GM18868 (cell line): ENCODE results near the gene DTX4.

Experiments used
- ATAC-seq: cut with Tn5 transposase; IDR thresholded peaks from one replicate; pipeline ENCODE4 v1.9.1; 2021; ENCODE audit warnings: mild to moderate bottlenecking, moderate library complexity; ENCODE audit not compliant: unreplicated experiment

The DTX4 gene

DNA sequence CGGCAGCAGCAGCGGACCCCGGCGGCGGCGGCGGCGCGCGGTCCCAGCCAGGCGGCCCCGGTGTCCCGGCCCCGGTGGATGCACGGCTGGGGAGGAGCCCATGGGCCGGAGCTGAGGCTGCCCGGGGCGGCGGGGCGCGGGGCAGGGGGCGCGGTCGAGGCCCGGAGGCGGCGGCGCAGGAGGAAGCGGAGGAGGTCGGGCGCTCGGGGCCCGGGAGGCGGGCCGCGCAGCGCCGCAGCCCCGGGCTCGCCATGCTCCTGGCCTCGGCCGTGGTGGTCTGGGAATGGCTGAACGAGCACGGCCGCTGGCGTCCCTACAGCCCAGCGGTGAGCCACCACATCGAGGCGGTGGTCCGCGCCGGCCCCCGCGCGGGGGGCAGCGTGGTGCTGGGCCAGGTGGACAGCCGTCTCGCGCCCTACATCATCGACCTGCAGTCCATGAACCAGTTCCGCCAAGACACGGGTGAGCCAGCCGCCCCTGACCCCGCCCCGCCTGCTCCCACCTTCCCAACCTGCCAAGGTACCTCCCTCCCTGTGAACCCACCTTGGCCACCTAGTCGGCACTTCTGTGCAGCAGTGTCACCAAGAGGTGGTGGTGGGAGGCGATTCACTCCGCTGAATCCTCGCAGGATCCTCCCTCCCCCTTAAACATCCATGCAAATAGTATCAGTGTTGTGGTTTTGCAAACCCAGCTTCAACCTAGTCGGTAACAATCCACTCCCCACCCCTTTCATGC lies 580 bp downstream of the DTX4 start:
- ATAC-seq, result peak; percentile 36

- ATAC-seq, result peak; percentile 0
These were observed 1.4 kb downstream of the DTX4 start for GRCh38 chr11:59173080-59173963.

- ATAC-seq, result peak; percentile 32
These were observed 2.2 kb downstream of the DTX4 start for GRCh38 chr11:59173964-59174663.

- no peak for ATAC-seq
These were observed 2.7 kb downstream of the DTX4 start for GRCh38 chr11:59174664-59175033.

DNA sequence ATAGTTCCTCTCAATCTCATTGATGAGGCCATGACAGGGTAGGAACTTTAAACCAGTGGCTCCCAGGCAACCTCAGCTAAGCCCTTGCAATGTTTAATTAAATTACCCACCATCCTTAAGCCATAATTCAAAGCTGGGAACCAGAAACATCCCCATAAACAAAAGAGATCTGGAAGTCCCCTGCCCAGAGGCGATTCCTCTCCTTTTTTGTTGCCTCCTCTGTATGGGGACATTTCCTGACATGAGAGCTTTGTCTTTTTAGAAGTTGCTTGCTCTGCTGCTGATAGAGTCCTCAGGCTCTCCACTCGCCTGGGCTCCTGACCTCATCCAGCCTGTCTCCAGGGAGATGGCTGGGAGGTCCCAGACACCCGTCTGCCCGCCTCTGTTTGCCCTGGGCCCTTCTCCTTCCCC lies 3.2 kb downstream of the DTX4 start:
- no peak for ATAC-seq

GRCh38 chr11:59176330-59176729 lies 4.4 kb downstream of the DTX4 start:
- ATAC-seq, result no peak

DNA sequence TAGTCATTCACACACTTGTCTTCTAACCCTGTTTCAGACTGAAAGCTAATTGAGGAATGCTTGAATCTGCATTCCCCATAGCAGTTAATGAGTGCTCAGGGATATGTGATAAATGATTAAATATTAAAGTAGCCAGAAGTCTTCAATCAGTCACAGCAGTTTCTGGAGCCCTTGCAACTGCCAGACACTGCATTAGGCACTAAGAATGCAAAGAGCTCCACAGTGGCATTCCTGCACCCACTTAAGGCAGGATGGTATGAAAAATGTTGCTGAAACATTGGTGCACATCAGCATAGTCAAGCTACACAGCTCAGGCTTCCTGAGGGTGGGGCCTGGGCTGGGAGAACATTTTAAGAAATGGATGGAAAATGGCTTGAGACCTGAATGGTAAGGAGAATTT lies 6.5 kb downstream of the DTX4 start:
- ATAC-seq, result no peak

DNA sequence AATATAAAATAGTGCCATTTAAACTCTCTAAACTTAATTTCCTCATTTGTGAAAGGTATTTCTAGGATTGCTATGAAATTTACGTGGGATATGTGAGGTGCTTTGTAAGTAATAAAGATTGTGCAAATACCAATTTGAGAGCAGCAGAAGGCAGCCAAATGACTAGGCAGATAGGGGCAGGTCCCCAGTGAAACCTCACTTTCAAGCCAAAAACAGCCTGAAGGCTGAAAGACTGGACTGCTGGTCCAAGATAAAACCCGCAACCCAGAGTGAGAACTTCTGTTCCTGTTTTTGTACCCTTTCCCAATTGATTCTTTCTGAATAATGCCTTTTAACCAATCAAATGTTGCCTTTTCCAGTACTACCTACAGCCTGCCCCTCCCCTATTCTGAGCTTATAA lies 7.2 kb downstream of the DTX4 start:
- ATAC-seq, result no peak

- ATAC-seq, result no peak
These were observed 8.3 kb downstream of the DTX4 start for GRCh38 chr11:59180168-59180776.

DNA sequence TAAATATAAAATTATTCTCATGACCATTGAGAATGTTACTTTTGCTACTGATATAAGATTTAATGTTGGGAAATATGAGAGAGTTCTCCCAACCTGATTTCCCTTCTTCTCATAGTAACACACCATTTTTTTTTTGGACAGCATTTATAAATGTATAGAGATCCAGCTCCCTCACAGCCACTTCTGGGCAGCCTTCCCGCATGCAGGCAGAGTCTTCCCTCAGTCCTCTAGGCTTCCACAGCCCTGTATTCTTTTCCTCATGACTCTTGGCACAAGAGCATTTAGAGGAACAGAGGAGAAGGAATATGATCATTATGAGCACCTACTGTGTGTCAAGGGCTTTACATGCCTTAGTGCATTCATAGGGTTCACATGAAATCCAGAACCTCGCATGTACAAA lies 9.0 kb downstream of the DTX4 start:
- no peak for ATAC-seq

DNA sequence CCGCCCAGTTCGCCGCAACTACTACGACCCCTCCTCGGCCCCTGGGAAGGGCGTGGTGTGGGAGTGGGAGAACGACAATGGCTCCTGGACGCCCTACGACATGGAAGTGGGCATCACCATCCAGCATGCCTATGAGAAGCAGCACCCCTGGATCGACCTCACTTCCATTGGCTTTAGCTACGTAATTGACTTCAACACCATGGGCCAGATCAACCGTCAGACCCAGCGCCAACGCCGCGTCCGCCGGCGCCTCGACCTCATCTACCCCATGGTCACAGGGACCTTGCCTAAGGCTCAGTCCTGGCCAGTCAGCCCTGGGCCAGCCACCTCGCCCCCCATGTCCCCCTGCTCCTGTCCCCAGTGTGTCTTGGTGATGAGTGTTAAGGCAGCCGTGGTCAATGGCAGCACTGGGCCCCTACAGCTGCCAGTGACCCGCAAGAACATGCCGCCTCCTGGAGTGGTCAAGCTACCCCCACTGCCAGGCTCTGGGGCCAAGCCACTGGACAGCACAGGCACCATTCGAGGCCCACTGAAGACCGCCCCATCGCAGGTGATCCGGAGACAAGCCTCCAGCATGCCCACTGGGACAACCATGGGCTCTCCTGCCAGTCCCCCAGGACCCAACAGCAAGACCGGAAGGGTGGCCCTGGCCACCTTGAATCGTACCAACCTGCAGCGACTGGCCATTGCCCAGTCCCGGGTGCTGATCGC lies 10.0 kb downstream of the DTX4 start:
- no peak for ATAC-seq

DNA sequence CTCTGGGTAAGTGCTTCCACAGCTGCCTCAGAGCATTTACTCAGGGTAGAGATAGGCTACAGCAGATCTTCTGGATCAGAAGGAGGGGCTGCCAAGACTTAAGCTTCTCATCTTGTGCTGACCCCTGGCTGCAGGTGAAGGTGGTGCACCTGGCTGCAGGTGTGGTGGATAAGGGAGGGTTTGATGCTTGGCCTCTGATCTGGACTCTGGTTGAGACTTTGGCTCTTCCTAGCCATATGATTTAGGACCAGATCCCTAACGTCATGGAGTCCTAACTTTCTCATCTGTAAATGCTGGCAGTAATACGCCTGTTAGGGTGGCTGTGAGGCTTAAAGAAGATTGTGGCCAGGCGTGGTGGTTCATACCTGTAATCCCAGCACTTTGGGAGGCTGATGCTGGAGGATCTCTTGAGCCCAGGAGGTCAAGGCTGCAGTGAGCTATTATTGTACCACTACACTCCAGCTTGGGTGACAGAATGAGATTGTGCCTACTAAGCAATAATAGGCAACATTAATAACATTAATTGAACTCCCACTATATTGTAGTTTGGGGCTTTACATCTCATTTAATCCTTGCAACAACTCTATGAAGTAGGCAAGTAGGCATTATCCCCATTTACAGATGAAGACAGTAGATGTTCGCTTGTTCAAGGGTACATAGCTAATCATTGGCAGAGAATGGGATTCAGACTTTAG lies 10.7 kb downstream of the DTX4 start:
- ATAC-seq, result peak; percentile 45

GRCh38 chr11:59183771-59184170 lies 11.8 kb downstream of the DTX4 start:
- no peak for ATAC-seq

- ATAC-seq, result no peak
These were observed 12.9 kb downstream of the DTX4 start for GRCh38 chr11:59184691-59185339.

- ATAC-seq, result no peak
These were observed 13.5 kb downstream of the DTX4 start for GRCh38 chr11:59185386-59185945.

DNA sequence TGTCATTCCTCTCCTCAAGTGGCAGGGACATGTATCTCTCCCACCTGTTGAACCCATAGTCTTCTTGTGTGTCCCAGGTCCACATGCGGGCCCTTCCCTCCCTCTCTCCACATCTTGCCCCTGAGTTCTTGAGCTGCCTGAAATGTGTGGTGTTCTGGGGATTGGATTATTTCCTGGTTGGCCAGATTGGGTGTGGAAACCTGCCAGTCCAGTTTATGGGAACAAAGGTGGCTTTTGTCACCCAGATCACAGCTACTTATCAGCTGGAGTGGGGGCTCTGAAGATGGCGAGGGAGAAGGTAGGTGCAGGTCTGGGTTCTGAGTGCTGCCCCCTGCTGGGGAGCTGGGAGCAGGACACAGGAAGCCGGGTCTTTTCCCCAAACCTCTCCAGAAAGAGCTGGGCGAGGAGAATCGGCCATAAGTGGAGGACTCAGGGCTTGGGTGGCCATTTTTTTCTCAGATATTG lies 14.2 kb downstream of the DTX4 start:
- ATAC-seq, result peak; percentile 73

- no peak for ATAC-seq
These were observed 15.1 kb downstream of the DTX4 start for GRCh38 chr11:59187035-59187434.

GRCh38 chr11:59187587-59187986 lies 15.7 kb downstream of the DTX4 start:
- no peak for ATAC-seq

- no peak for ATAC-seq
These were observed 17.0 kb downstream of the DTX4 start for GRCh38 chr11:59188954-59189353.
